Neuronal stem cell (in vitro differentiated cells): ENCODE results near the gene HLA-DRA.

Source experiments
- DNase-seq: peaks from one replicate; pipeline ENCODE4 v3.0.0-alpha.2; 2013; ENCODE audit warnings: low spot score
- H2AFZ ChIP-seq: one replicate; pipeline ENCODE4 v1.6.1; 2013; ENCODE audit warnings: mild to moderate bottlenecking, low read length, inconsistent platforms
- H2AK5ac ChIP-seq: 2 replicates; pipeline ENCODE4 v1.6.1; 2013; ENCODE audit warnings: low read depth, mild to moderate bottlenecking, inconsistent platforms, low read length, moderate library complexity, mixed read lengths
- H2BK120ac ChIP-seq: 2 replicates; pipeline ENCODE4 v1.6.1; 2013; ENCODE audit warnings: low read depth, mild to moderate bottlenecking, inconsistent platforms, low read length, moderate library complexity, mixed read lengths
- H2BK12ac ChIP-seq: one replicate; pipeline ENCODE4 v1.6.1; 2013; ENCODE audit warnings: low read length, inconsistent platforms
- H2BK15ac ChIP-seq: 2 replicates; pipeline ENCODE4 v1.6.1; 2013; ENCODE audit warnings: mild to moderate bottlenecking, low read length, inconsistent platforms, mixed read lengths
- H2BK5ac ChIP-seq: one replicate; pipeline ENCODE4 v1.6.1; 2013; ENCODE audit warnings: inconsistent platforms, mild to moderate bottlenecking, low read length, moderate library complexity
- H3K14ac ChIP-seq: one replicate; pipeline ENCODE4 v1.6.1; 2013; ENCODE audit warnings: low read length, inconsistent platforms
- H3K18ac ChIP-seq: 2 replicates; pipeline ENCODE4 v1.6.1; 2013; ENCODE audit warnings: low read length, inconsistent platforms
- H3K23ac ChIP-seq: 2 replicates; pipeline ENCODE4 v1.6.1; 2013; ENCODE audit warnings: low read depth, mild to moderate bottlenecking, mixed read lengths, low read length, inconsistent platforms; ENCODE audit not compliant: poor library complexity
- H3K27ac ChIP-seq: replicated peaks from 3 replicates; pipeline ENCODE4 v1.5.1; 2013; ENCODE audit warnings: low read length, inconsistent platforms
- H3K27me3 ChIP-seq, 3 experiments: 2 replicates each; pipeline ENCODE4 v1.6.1; 2013; ENCODE audit warnings: low read length in 3 of 3, mild to moderate bottlenecking in 2 of 3, inconsistent platforms in 1 of 3, low read depth in 1 of 3, mixed read lengths in 1 of 3, moderate library complexity in 1 of 3; ENCODE audit not compliant: control insufficient read depth in 3 of 3, insufficient read depth in 3 of 3
- H3K36me3 ChIP-seq, 2 donors: replicated peaks in 1 of 2; 2 replicates each; pipeline ENCODE4 v1.6.1; 2013; ENCODE audit warnings: low read length in 2 of 2; ENCODE audit not compliant: control insufficient read depth in 2 of 2, insufficient read depth in 2 of 2
- H3K4ac ChIP-seq: 2 replicates; pipeline ENCODE4 v1.6.1; 2013; ENCODE audit warnings: inconsistent platforms, mild to moderate bottlenecking, low read length, moderate library complexity
- H3K4me1 ChIP-seq, 2 donors: 1 replicate in 1 of 2; 2 replicates in 1 of 2; pipeline ENCODE4 v1.6.1; 2013; ENCODE audit warnings: low read length in 2 of 2, low read depth in 1 of 2; ENCODE audit not compliant: control insufficient read depth in 2 of 2, insufficient read depth in 1 of 2
- H3K4me2 ChIP-seq: one replicate; pipeline ENCODE4 v1.6.1; 2013; ENCODE audit warnings: mild to moderate bottlenecking, low read length, inconsistent platforms; ENCODE audit not compliant: insufficient read depth, poor library complexity, severe bottlenecking
- H3K4me3 ChIP-seq, 2 donors: 2 replicates each; pipeline ENCODE4 v1.5.1; 2013; ENCODE audit warnings: low read length in 2 of 2, mild to moderate bottlenecking in 2 of 2, inconsistent platforms in 1 of 2, moderate library complexity in 1 of 2
- H3K79me1 ChIP-seq: one replicate; pipeline ENCODE4 v1.6.1; 2013; ENCODE audit warnings: low read depth, mild to moderate bottlenecking, inconsistent platforms, low read length, moderate library complexity
- H3K9ac ChIP-seq: one replicate; pipeline ENCODE4 v1.6.1; 2013; ENCODE audit warnings: mild to moderate bottlenecking, low read depth, low read length, inconsistent platforms; ENCODE audit not compliant: poor library complexity
- H3K9me3 ChIP-seq, 2 donors: replicated peaks in 1 of 2; 2 replicates each; pipeline versions ENCODE3 to v1.6.1; 2013; ENCODE audit warnings: low read length in 2 of 2, mild to moderate bottlenecking in 2 of 2, inconsistent platforms in 1 of 2, low read depth in 1 of 2, mixed read lengths in 1 of 2, moderate library complexity in 1 of 2; ENCODE audit not compliant: control insufficient read depth in 2 of 2, insufficient read depth in 1 of 2
- H4K8ac ChIP-seq: one replicate; pipeline ENCODE4 v1.6.1; 2013; ENCODE audit warnings: low read depth, mild to moderate bottlenecking, inconsistent platforms, low read length, moderate library complexity
- H4K91ac ChIP-seq: one replicate; pipeline ENCODE4 v1.6.1; 2013; ENCODE audit warnings: low read length, low read depth, mild to moderate bottlenecking, inconsistent platforms; ENCODE audit not compliant: poor library complexity
- WGBS, 2 donors: extraction: QIAGEN DNeasy Blood & Tissue Kit; methylation state at CpG; one replicate each; pipeline ENCODE4 v1.1.7; 2013; ENCODE audit warnings: missing lambda C conversion rate in 2 of 2, mixed read lengths in 1 of 2; ENCODE audit not compliant: insufficient read length in 2 of 2, insufficient replicate concordance in 1 of 2; ENCODE audit errors: extremely low coverage in 2 of 2; 5-methylcytosine and 5-hydroxymethylcytosine counted together

The HLA-DRA gene

GRCh38 chr6:32406197-32406596 is 33.5 kb upstream of the HLA-DRA start:
- Histone ChIP-seq H3K27ac (no peak overlapping the region), H2BK12ac (no peak overlapping the region), H2AFZ (no peak overlapping the region), H3K36me3 (no peaks in the 10 kb centered on the region), H3K18ac (peak overlapping the region; percentile 39), H3K4me2 (no peak overlapping the region), H3K9ac (no peak overlapping the region), H2BK120ac (no peak overlapping the region), H2AK5ac (no peak overlapping the region), H3K4ac (no peak overlapping the region), H3K79me1 (no peaks in the 10 kb centered on the region), H4K8ac (no peak overlapping the region), H2BK15ac (no peak overlapping the region), H3K27me3 (peaks cover 0 to 6% (median 0%) of the 10 kb centered on the region in 3 experiments), H3K4me3 (no peak overlapping the region), H4K91ac (no peak overlapping the region), H3K14ac (peak overlapping the region; percentile 97), H3K4me1 (peaks cover 0 to 3% of the 10 kb centered on the region in 2 donors), H3K9me3 (no peaks in the 10 kb centered on the region), H2BK5ac (no peak overlapping the region), H3K23ac (no peak overlapping the region)
- WGBS, 2 donors: no CpG with 5 or more reads among the region's 9 CpGs
- DNase-seq: no peak

DNA sequence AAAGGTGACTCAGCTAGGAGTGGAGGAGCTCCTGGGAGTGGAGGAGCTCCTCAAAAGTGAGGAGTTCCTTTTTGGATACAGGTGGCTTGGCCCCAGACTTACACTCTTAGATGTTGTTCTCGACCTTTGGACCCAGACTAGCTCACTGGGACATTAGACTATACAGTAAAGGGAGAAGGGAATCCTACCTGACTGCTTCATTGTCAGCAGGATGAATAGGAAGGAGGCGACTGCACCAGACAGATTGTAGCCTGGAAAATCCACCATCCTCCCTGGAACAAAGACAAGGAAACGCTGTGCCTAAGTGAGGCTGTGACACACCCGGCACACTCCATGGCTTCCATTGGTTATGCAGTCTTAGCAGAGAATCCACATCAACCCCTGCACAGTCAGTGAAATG is 32.8 kb upstream of the HLA-DRA start, which contains the start of gene BTNL2:
Gene BTNL2 (minus strand): TSS at position 325 of the 400 bp plus-strand sequence. CDS start 58 bp downstream, at position 267.
- DNase-seq: no peak
- Histone ChIP-seq H3K18ac (peak within 1 kb of the TSS; percentile 39), H2BK15ac (no peak within 1 kb of the TSS), H3K9me3 (no peaks in the 10 kb centered on the region), H3K23ac (no peak within 1 kb of the TSS), H2BK5ac (no peak within 1 kb of the TSS), H2BK120ac (no peak within 1 kb of the TSS), H3K36me3 (no peaks in the 10 kb centered on the region), H3K4me1 (peaks cover 0 to 3% of the 10 kb centered on the region in 2 donors), H4K91ac (no peak within 1 kb of the TSS), H3K4me3 (no peak within 1 kb of the TSS), H2AFZ (no peak within 1 kb of the TSS), H2AK5ac (no peak within 1 kb of the TSS), H3K27ac (no peak within 1 kb of the TSS), H3K4ac (no peak within 1 kb of the TSS), H3K79me1 (no peaks in the 10 kb centered on the region), H3K14ac (peak within 1 kb of the TSS; percentile 97), H3K4me2 (no peak within 1 kb of the TSS), H4K8ac (no peak within 1 kb of the TSS), H2BK12ac (no peak within 1 kb of the TSS), H3K9ac (no peak within 1 kb of the TSS), H3K27me3 (peaks cover 0 to 6% (median 0%) of the 10 kb centered on the region in 3 experiments)
- no CpG with 5 or more reads among the region's 4 CpGs for WGBS, 2 donors

GRCh38 chr6:32410906-32411305 is 28.8 kb upstream of the HLA-DRA start:
- DNase-seq: no peak
- H2AK5ac ChIP-seq: no peak overlapping the region
- H4K91ac ChIP-seq: no peak overlapping the region
- peaks cover 0 to 14% (median 0%) of the 10 kb centered on the region in 3 experiments for H3K27me3 ChIP-seq
- no peaks in the 10 kb centered on the region for H3K9me3 ChIP-seq
- H3K79me1 ChIP-seq: no peaks in the 10 kb centered on the region
- no peak overlapping the region for H3K4ac ChIP-seq
- H3K4me2 ChIP-seq: no peak overlapping the region
- no peak overlapping the region for H3K4me3 ChIP-seq
- no peak overlapping the region for H4K8ac ChIP-seq
- H3K4me1 ChIP-seq: peaks cover 0 to 3% of the 10 kb centered on the region in 2 donors
- H2BK15ac ChIP-seq: no peak overlapping the region
- no peak overlapping the region for H2AFZ ChIP-seq
- WGBS, 2 donors: no CpG with 5 or more reads among the region's 5 CpGs
- no peak overlapping the region for H2BK12ac ChIP-seq
- no peak overlapping the region for H3K23ac ChIP-seq
- no peak overlapping the region for H3K14ac ChIP-seq
- no peaks in the 10 kb centered on the region for H3K36me3 ChIP-seq
- no peak overlapping the region for H3K27ac ChIP-seq
- H2BK120ac ChIP-seq: no peak overlapping the region
- H2BK5ac ChIP-seq: no peak overlapping the region
- H3K18ac ChIP-seq: no peak overlapping the region
- no peak overlapping the region for H3K9ac ChIP-seq

DNA sequence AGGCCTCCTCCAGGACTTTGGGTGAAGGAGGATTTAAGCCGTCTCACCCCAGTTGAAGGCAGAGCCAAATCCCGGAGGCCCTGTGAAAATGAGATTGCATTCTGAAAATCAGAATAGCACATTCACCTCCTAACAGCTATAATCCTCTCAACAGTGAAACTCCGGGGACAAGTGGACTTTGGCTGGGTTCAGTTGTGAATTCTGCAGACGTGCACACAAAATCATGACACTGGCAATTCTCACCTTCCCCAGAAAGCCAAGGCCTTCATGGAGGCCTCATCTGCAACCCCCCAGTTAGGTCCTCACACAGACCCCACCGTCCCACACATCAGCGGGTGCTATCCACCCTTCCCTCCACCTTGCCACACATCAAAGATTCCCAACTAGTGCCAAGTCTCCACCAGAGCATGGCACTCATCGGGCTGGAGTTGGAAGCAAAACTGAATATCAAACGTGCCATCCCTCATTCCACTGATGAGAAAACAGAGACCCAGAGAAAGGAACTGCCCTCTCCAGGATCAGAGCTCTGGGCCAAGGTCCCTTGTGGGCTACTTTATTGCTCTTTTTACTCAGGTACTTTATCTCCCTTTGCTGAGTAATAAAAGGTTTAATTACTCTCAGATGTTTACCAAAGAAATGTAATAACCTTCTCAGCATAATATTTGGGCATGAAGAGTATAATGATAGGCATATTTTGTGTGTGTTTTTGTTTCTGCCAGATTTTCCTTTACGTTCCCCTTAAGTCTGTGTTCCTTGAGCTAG is 27.9 kb upstream of the HLA-DRA start:
- Histone ChIP-seq H3K23ac (no peak overlapping the region), H3K36me3 (no peaks in the 10 kb centered on the region), H3K14ac (no peak overlapping the region), H2BK5ac (no peak overlapping the region), H3K27ac (no peak overlapping the region), H3K27me3 (peaks cover 0 to 12% (median 0%) of the 10 kb centered on the region in 3 experiments), H2AFZ (no peak overlapping the region), H3K4me1 (peaks cover 0 to 3% of the 10 kb centered on the region in 2 donors), H3K9me3 (no peaks in the 10 kb centered on the region), H3K4me2 (no peak overlapping the region), H3K18ac (no peak overlapping the region), H2BK12ac (no peak overlapping the region), H3K9ac (no peak overlapping the region), H2BK15ac (no peak overlapping the region), H2AK5ac (no peak overlapping the region), H3K4me3 (no peak overlapping the region), H4K8ac (no peak overlapping the region), H3K79me1 (no peaks in the 10 kb centered on the region), H2BK120ac (no peak overlapping the region), H3K4ac (no peak overlapping the region), H4K91ac (no peak overlapping the region)
- no CpG with 5 or more reads among the region's 9 CpGs for WGBS, 2 donors
- no peak for DNase-seq
